LNCaP clone FGC (cell line): ENCODE results near the gene ARID1A.

ENCODE experiments used
- DNase-seq: peaks from one replicate; pipeline ENCODE4 v3.0.0-alpha.2; 2011; ENCODE audit warnings: low read depth
- H3K4me3 ChIP-seq: 2 replicates; pipeline ENCODE4 v1.5.1; 2011; ENCODE audit warnings: mild to moderate bottlenecking, low read depth, low read length, control low read depth
- CTCF ChIP-seq: IDR thresholded peaks from 2 replicates; pipeline ENCODE4 v1.5.1; 2012; ENCODE audit warnings: mild to moderate bottlenecking; ENCODE audit not compliant: control insufficient read depth, insufficient read depth; ENCODE audit errors: extremely low read depth

Gene ARID1A

GRCh38 chr1:26739329-26739914, 43.6 kb downstream of the ARID1A start:
- no peak for DNase-seq
- no peak for TF ChIP-seq CTCF
- no peak overlapping the region for H3K4me3 ChIP-seq

- TF ChIP-seq CTCF = no peak
- no peak overlapping the region for H3K4me3 ChIP-seq
- DNase-seq = no peak
Observed at GRCh38 chr1:26740023-26740634, 44.3 kb downstream of the ARID1A start.

DNA sequence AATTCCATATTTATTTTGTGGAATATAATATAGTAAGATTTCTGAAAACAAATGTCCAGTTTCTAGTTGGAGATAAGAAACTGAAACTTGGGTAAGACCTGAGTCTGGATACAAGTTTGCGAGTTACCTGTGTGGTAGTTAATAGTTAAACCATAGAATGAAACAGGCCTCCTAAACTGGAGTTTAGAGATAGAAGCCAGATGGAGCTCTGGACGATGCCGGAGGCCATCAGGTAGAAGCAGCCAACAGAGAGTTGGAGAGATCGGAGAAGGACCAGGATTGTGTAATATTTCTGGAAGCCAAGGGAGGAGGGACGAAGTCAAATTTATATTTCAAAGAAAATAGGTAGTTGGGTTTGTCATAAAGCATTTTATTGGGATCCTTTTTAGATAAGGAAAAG, 45.1 kb downstream of the ARID1A start:
- TF ChIP-seq CTCF = no peak
- no peak overlapping the region for H3K4me3 ChIP-seq
- DNase-seq = no peak

DNA sequence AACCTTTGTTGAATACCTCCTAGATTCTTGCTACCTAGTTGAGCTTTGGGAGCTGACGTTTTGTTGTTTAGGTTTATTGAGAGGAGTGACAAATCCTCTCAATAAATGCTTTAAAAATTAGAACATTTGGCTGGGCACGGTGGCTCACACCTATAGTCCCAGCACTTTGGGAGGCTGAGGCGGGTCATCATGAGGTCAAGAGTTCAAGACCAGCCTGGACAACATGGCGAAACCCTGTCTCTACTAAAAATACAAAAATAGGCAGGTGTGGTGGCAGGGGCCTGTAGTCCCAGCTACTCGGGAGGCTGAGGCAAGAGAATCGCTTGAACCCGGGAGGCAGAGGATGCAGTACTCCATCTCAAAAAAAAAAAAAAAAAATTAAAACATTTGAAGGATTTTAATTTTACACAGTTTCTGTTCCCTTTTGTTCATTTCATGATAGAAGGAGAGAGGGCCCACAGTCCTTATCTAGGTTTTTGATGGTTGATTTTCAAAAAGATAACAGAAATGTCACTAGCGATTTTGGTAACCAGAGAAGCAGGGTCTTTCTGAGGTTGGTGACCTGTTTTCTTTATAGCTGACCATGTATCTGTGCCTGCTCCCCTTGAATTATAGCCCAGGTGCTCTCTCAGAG, 47.7 kb downstream of the ARID1A start:
- TF ChIP-seq CTCF = no peak
- DNase-seq = no peak

DNA sequence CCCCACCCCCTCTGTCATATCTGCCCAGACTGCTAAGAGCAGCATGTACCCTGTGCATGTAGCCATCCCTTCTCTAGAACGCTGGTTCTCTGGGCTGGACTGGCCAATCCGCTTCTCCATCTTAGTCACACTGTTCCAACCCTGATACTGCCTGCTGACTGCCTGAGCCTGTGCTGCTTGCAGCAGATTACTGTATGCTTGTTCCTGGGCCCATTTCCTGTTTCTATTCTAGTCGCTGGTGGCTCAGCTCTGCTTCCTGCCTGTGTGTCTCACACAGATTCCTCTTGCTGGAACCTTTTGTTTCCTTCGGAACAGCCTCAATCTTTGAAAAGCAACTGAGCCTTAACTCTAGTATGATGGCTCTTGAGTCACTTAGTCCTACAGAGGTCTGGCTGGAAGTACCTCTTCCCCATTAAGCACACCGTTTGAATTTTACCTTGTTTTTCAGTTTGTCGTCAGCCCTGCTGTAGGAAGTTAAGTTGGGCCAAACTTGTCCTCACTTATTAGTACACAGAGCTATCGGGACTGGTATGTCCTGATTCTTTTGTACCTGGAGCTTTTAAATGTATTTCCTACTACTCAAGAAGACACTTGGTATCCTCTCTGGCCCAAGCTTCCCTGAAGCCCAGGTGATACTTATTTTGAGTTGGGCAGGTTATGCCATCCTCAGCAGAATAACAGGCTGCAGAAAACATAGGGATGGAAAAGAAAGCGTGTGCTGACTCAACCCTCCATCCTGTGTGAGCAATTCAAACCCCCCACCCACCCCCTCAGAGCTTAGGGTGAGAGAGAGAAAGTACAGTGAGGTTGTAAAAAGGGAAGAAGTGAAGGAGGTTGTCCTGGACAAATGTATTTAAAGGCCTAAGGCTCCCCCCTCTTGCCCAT, 48.5 kb downstream of the ARID1A start:
- no peak for TF ChIP-seq CTCF
- DNase-seq = no peak
- H3K4me3 ChIP-seq = no peak overlapping the region

More for the DNA sequence above, 47.7 kb downstream of the ARID1A start:
- no peak overlapping the region for H3K4me3 ChIP-seq

DNA sequence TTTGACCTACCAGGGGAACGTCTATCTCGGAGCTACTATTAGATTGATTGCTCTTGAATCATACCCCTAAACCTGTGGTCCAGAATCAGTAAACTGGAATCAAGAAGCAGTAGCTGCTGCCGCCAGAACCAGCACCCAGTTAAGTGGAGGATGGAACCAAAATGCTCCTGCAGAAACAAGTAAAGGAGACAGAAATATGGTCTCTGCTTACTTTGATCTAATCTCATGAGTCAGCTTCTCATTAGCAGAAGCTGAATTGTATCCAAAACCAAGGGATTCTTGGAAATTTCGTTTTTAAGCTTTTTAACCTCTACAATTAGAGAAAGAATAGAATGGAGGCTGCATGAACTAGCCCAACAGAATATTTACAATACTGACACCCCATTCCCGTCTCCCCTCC, 49.4 kb downstream of the ARID1A start:
- DNase-seq = no peak
- TF ChIP-seq CTCF = no peak
- no peak overlapping the region for H3K4me3 ChIP-seq
